ENCODE measurements around the gene NT5DC2. TPM values are rescaled to one million over a fixed set of nuclear protein-coding genes. Genes with fewer than 3 reads are reported as not detected.

NT5DC2 gene
- total RNA-seq, 1 experiment from 2014 or later: 377 TPM

DNA sequence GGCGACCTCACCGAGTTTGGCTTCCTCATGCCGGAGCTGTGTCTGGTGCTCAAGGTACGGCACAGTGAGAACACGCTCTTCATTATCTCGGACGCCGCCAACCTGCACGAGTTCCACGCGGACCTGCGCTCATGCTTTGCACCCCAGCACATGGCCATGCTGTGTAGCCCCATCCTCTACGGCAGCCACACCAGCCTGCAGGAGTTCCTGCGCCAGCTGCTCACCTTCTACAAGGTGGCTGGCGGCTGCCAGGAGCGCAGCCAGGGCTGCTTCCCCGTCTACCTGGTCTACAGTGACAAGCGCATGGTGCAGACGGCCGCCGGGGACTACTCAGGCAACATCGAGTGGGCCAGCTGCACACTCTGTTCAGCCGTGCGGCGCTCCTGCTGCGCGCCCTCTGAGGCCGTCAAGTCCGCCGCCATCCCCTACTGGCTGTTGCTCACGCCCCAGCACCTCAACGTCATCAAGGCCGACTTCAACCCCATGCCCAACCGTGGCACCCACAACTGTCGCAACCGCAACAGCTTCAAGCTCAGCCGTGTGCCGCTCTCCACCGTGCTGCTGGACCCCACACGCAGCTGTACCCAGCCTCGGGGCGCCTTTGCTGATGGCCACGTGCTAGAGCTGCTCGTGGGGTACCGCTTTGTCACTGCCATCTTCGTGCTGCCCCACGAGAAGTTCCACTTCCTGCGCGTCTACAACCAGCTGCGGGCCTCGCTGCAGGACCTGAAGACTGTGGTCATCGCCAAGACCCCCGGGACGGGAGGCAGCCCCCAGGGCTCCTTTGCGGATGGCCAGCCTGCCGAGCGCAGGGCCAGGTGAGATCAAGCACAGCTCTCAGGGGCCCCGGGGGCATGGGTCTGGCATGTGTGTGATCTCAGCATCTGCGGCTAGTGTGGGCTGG, 45.6 kb downstream of the NT5DC2 start (continued):
- TF ChIP-seq, protein P1, sequence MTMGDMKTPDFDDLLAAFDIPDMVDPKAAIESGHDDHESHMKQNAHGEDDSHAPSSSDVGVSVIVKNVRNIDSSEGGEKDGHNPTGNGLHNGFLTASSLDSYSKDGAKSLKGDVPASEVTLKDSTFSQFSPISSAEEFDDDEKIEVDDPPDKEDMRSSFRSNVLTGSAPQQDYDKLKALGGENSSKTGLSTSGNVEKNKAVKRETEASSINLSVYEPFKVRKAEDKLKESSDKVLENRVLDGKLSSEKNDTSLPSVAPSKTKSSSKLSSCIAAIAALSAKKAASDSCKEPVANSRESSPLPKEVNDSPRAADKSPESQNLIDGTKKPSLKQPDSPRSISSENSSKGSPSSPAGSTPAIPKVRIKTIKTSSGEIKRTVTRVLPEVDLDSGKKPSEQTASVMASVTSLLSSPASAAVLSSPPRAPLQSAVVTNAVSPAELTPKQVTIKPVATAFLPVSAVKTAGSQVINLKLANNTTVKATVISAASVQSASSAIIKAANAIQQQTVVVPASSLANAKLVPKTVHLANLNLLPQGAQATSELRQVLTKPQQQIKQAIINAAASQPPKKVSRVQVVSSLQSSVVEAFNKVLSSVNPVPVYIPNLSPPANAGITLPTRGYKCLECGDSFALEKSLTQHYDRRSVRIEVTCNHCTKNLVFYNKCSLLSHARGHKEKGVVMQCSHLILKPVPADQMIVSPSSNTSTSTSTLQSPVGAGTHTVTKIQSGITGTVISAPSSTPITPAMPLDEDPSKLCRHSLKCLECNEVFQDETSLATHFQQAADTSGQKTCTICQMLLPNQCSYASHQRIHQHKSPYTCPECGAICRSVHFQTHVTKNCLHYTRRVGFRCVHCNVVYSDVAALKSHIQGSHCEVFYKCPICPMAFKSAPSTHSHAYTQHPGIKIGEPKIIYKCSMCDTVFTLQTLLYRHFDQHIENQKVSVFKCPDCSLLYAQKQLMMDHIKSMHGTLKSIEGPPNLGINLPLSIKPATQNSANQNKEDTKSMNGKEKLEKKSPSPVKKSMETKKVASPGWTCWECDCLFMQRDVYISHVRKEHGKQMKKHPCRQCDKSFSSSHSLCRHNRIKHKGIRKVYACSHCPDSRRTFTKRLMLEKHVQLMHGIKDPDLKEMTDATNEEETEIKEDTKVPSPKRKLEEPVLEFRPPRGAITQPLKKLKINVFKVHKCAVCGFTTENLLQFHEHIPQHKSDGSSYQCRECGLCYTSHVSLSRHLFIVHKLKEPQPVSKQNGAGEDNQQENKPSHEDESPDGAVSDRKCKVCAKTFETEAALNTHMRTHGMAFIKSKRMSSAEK (CRISPR knock-in tag; IDR thresholded peaks at IDR 0.05; ENCODE audit: borderline replicate concordance): no peak
- TF ChIP-seq ZNF232 (CRISPR knock-in tag; IDR thresholded peaks at IDR 0.05) (no peak), ZNF138 (CRISPR knock-in tag; conservative IDR thresholded peaks at IDR 0.05) (no peak), CREM (CRISPR knock-in tag; IDR thresholded peaks at IDR 0.05) (no peak), ZNF219 (CRISPR knock-in tag; IDR thresholded peaks at IDR 0.05; ENCODE audit: borderline replicate concordance) (no peak), ZNF121 (CRISPR knock-in tag; IDR thresholded peaks at IDR 0.05) (no peak), MYBL2 (CRISPR knock-in tag; IDR thresholded peaks at IDR 0.05) (no peak), NR3C1 (CRISPR knock-in tag; conservative IDR thresholded peaks at IDR 0.05; ENCODE audit: low read depth) (no peak), ZNF263 (CRISPR knock-in tag; IDR thresholded peaks at IDR 0.05; ENCODE audit: low read depth) (no peak), OVOL2 (CRISPR knock-in tag; IDR thresholded peaks at IDR 0.05; ENCODE audit: borderline replicate concordance) (no peak)
- TF ChIP-seq, protein P2, sequence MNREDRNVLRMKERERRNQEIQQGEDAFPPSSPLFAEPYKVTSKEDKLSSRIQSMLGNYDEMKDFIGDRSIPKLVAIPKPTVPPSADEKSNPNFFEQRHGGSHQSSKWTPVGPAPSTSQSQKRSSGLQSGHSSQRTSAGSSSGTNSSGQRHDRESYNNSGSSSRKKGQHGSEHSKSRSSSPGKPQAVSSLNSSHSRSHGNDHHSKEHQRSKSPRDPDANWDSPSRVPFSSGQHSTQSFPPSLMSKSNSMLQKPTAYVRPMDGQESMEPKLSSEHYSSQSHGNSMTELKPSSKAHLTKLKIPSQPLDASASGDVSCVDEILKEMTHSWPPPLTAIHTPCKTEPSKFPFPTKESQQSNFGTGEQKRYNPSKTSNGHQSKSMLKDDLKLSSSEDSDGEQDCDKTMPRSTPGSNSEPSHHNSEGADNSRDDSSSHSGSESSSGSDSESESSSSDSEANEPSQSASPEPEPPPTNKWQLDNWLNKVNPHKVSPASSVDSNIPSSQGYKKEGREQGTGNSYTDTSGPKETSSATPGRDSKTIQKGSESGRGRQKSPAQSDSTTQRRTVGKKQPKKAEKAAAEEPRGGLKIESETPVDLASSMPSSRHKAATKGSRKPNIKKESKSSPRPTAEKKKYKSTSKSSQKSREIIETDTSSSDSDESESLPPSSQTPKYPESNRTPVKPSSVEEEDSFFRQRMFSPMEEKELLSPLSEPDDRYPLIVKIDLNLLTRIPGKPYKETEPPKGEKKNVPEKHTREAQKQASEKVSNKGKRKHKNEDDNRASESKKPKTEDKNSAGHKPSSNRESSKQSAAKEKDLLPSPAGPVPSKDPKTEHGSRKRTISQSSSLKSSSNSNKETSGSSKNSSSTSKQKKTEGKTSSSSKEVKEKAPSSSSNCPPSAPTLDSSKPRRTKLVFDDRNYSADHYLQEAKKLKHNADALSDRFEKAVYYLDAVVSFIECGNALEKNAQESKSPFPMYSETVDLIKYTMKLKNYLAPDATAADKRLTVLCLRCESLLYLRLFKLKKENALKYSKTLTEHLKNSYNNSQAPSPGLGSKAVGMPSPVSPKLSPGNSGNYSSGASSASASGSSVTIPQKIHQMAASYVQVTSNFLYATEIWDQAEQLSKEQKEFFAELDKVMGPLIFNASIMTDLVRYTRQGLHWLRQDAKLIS (CRISPR knock-in tag; IDR thresholded peaks at IDR 0.05; ENCODE audit: borderline replicate concordance): no peak
- TF ChIP-seq, protein P3, sequence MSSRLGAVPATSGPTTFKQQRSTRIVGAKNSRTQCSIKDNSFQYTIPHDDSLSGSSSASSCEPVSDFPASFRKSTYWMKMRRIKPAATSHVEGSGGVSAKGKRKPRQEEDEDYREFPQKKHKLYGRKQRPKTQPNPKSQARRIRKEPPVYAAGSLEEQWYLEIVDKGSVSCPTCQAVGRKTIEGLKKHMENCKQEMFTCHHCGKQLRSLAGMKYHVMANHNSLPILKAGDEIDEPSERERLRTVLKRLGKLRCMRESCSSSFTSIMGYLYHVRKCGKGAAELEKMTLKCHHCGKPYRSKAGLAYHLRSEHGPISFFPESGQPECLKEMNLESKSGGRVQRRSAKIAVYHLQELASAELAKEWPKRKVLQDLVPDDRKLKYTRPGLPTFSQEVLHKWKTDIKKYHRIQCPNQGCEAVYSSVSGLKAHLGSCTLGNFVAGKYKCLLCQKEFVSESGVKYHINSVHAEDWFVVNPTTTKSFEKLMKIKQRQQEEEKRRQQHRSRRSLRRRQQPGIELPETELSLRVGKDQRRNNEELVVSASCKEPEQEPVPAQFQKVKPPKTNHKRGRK (CRISPR knock-in tag; IDR thresholded peaks at IDR 0.05; ENCODE audit: borderline replicate concordance): no peak
- TF ChIP-seq, protein P4, sequence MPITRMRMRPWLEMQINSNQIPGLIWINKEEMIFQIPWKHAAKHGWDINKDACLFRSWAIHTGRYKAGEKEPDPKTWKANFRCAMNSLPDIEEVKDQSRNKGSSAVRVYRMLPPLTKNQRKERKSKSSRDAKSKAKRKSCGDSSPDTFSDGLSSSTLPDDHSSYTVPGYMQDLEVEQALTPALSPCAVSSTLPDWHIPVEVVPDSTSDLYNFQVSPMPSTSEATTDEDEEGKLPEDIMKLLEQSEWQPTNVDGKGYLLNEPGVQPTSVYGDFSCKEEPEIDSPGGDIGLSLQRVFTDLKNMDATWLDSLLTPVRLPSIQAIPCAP (CRISPR knock-in tag; IDR thresholded peaks at IDR 0.05): no peak
- TF ChIP-seq, protein P5, sequence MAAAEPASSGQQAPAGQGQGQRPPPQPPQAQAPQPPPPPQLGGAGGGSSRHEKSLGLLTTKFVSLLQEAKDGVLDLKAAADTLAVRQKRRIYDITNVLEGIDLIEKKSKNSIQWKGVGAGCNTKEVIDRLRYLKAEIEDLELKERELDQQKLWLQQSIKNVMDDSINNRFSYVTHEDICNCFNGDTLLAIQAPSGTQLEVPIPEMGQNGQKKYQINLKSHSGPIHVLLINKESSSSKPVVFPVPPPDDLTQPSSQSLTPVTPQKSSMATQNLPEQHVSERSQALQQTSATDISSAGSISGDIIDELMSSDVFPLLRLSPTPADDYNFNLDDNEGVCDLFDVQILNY (CRISPR knock-in tag; IDR thresholded peaks at IDR 0.05): no peak
- TF ChIP-seq, protein P6, sequence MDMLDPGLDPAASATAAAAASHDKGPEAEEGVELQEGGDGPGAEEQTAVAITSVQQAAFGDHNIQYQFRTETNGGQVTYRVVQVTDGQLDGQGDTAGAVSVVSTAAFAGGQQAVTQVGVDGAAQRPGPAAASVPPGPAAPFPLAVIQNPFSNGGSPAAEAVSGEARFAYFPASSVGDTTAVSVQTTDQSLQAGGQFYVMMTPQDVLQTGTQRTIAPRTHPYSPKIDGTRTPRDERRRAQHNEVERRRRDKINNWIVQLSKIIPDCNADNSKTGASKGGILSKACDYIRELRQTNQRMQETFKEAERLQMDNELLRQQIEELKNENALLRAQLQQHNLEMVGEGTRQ (CRISPR knock-in tag; IDR thresholded peaks at IDR 0.05): no peak

Data from WTC11 (cell line).